SU-DHL-6 (cell line): Measurements from ENCODE around the gene PARVB.

Source experiments
- H2AFZ ChIP-seq: fragments of 200-600 bp; sonication (generic); 2 replicates; pipeline ENCODE4 v1.6.1; 2014; ENCODE audit warnings: low read depth, mild to moderate bottlenecking, moderate library complexity, mixed read lengths, antibody characterized with exemption, low read length; ENCODE audit not compliant: severe bottlenecking
- H3F3A ChIP-seq: fragments of 200-600 bp; shearing (Covaris generic); 2 replicates; pipeline ENCODE4 v1.6.0; 2016; ENCODE audit warnings: antibody characterized with exemption, mild to moderate bottlenecking; ENCODE audit not compliant: insufficient read depth
- H3K27ac ChIP-seq: fragments of 200-600 bp; sonication (generic); 2 replicates; pipeline ENCODE4 v1.5.1; 2016; ENCODE audit warnings: low read depth, mild to moderate bottlenecking, low read length, moderate library complexity, mixed read lengths
- H3K27me3 ChIP-seq: fragments of 200-600 bp; sonication (generic), shearing (Covaris generic); 2 replicates; pipeline ENCODE4 v1.6.0; 2014; ENCODE audit warnings: mild to moderate bottlenecking, low read length
- H3K36me3 ChIP-seq: fragments of 200-600 bp; sonication (generic); 2 replicates; pipeline ENCODE4 v1.6.1; 2014; ENCODE audit warnings: mild to moderate bottlenecking, low read length, mixed read lengths
- H3K4me2 ChIP-seq: fragments of 300-600, 200-600 bp; shearing (Covaris generic), sonication (generic); 2 replicates; pipeline ENCODE4 v1.6.0; 2014; ENCODE audit warnings: low read length, low read depth, mild to moderate bottlenecking; ENCODE audit not compliant: poor library complexity, severe bottlenecking
- H3K4me3 ChIP-seq: fragments of 200-600 bp; sonication (generic); 2 replicates; pipeline ENCODE4 v1.5.1; 2014; ENCODE audit warnings: antibody characterized with exemption, low read length, mild to moderate bottlenecking, mixed read lengths; ENCODE audit not compliant: insufficient read depth, poor library complexity, severe bottlenecking
- H3K79me2 ChIP-seq: fragments of 200-600 bp; sonication (generic); 2 replicates; pipeline ENCODE4 v1.6.1; 2014; ENCODE audit warnings: mild to moderate bottlenecking, low read length, moderate library complexity; ENCODE audit not compliant: insufficient read depth
- H3K9ac ChIP-seq: fragments of 200-600 bp; sonication (generic); 2 replicates; pipeline ENCODE4 v1.7.0; 2014; ENCODE audit warnings: mild to moderate bottlenecking, low read length
- H3K9me2 ChIP-seq: fragments of 200-600 bp; sonication (generic); replicated peaks from 2 replicates; pipeline ENCODE4 v1.6.1; 2014; ENCODE audit warnings: low read length; ENCODE audit not compliant: insufficient read depth
- H3K9me3 ChIP-seq: fragments of 200-600 bp; sonication (generic); 2 replicates; pipeline ENCODE4 v1.6.1; 2014; ENCODE audit warnings: low read length, mixed read lengths; ENCODE audit not compliant: insufficient read depth
- H4K20me1 ChIP-seq: fragments of 200-600 bp; sonication (generic); 2 replicates; pipeline ENCODE4 v1.6.1; 2014; ENCODE audit warnings: low read depth, mild to moderate bottlenecking, antibody characterized with exemption, low read length, moderate library complexity, mixed read lengths
- EZH2phosphoT487 ChIP-seq: fragments of 200-600 bp; sonication (generic), shearing (Covaris generic); conservative IDR thresholded peaks from 2 replicates; pipeline ENCODE4 v1.6.1; 2018; ENCODE audit warnings: mild to moderate bottlenecking, antibody characterized with exemption, low read length, moderate library complexity, mixed read lengths
- TF ChIP-seq, protein P1 (sequence below): fragments of 200-600 bp; sonication (generic); IDR thresholded peaks from one replicate; pipeline ENCODE4 v1.5.1; 2017; ENCODE audit warnings: antibody characterized with exemption, mild to moderate bottlenecking, low read length, moderate library complexity; ENCODE audit not compliant: insufficient read depth, poor library complexity, severe bottlenecking

PARVB gene

DNA sequence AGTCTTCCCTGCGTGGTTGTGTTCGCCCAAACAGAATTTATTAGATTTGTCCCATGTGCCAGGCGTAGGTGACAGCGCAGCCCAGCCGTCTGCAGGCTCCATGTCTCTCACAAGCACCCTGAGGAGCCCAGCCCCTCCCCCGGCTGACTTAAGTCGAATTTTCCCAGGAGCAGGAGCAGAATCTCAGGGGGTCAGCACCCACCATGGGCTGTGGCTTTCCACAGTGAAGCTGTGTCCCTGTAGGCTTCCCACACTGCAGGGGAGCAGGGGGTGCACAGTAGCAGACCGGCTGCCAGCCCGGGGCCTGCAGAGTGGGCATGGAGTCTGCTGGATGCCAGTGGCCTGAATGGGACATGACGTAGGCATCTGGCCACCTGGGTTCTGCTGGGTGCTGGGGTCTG lies 172.6 kb downstream of the PARVB start:
- Histone ChIP-seq H3K27me3 (no peaks in the 10 kb centered on the region), H3F3A (no peaks in the 10 kb centered on the region), H2AFZ (no peak overlapping the region), H3K79me2 (no peaks in the 10 kb centered on the region), H4K20me1 (no peaks in the 10 kb centered on the region), H3K9me3 (no peaks in the 10 kb centered on the region), H3K9ac (no peak overlapping the region), H3K4me2 (no peak overlapping the region), H3K9me2 (no peaks in the 10 kb centered on the region), H3K36me3 (no peaks in the 10 kb centered on the region), H3K27ac (no peak overlapping the region), H3K4me3 (no peak overlapping the region)
- TF ChIP-seq, protein P1, sequence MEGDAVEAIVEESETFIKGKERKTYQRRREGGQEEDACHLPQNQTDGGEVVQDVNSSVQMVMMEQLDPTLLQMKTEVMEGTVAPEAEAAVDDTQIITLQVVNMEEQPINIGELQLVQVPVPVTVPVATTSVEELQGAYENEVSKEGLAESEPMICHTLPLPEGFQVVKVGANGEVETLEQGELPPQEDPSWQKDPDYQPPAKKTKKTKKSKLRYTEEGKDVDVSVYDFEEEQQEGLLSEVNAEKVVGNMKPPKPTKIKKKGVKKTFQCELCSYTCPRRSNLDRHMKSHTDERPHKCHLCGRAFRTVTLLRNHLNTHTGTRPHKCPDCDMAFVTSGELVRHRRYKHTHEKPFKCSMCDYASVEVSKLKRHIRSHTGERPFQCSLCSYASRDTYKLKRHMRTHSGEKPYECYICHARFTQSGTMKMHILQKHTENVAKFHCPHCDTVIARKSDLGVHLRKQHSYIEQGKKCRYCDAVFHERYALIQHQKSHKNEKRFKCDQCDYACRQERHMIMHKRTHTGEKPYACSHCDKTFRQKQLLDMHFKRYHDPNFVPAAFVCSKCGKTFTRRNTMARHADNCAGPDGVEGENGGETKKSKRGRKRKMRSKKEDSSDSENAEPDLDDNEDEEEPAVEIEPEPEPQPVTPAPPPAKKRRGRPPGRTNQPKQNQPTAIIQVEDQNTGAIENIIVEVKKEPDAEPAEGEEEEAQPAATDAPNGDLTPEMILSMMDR = no peak
- TF ChIP-seq EZH2phosphoT487 = no peak

- H3K4me2 ChIP-seq = no peak overlapping the region
- H3F3A ChIP-seq = no peaks in the 10 kb centered on the region
- H4K20me1 ChIP-seq = no peaks in the 10 kb centered on the region
- H3K27me3 ChIP-seq = no peaks in the 10 kb centered on the region
- H3K9me2 ChIP-seq = no peaks in the 10 kb centered on the region
- no peak overlapping the region for H3K27ac ChIP-seq
- no peak overlapping the region for H3K9ac ChIP-seq
- H3K79me2 ChIP-seq = no peaks in the 10 kb centered on the region
- no peak overlapping the region for H2AFZ ChIP-seq
- no peak overlapping the region for H3K4me3 ChIP-seq
- H3K9me3 ChIP-seq = no peaks in the 10 kb centered on the region
- TF ChIP-seq EZH2phosphoT487 = no peak
- TF ChIP-seq, protein P1 = no peak
- H3K36me3 ChIP-seq = no peaks in the 10 kb centered on the region
Observed at GRCh38 chr22:44197271-44197670, 173.2 kb downstream of the PARVB start.

GRCh38 chr22:44199164-44199563 lies 175.1 kb downstream of the PARVB start:
- Histone ChIP-seq H4K20me1 (no peaks in the 10 kb centered on the region), H3F3A (no peaks in the 10 kb centered on the region), H3K9me3 (no peaks in the 10 kb centered on the region)

More at GRCh38 chr22:44199164-44199563, 175.1 kb downstream of the PARVB start:
- Histone ChIP-seq H3K9me2 (no peaks in the 10 kb centered on the region), H3K4me2 (no peak overlapping the region), H3K4me3 (no peak overlapping the region), H3K27ac (no peak overlapping the region), H3K9ac (no peak overlapping the region), H3K36me3 (no peaks in the 10 kb centered on the region), H2AFZ (no peak overlapping the region), H3K27me3 (no peaks in the 10 kb centered on the region), H3K79me2 (no peaks in the 10 kb centered on the region)
- TF ChIP-seq, protein P1 = no peak
- TF ChIP-seq EZH2phosphoT487 = no peak
